ENCODE measurements around the gene ANTXR2. TPM values are rescaled to one million over a fixed set of nuclear protein-coding genes. Genes with fewer than 3 reads are reported as not detected.
A peak's percentile ranks its signal among the peaks of the same experiment; 100 is the strongest.
"Not testable (repeated sequence)": the region's sequence is repeated elsewhere in the genome, so short reads cannot be mapped to it uniquely, and the experiment has no call there.

ANTXR2 gene
- total RNA-seq, 8 experiments from 2014 or later = 10.5 to 72.6 (median 39.5) TPM

DNA sequence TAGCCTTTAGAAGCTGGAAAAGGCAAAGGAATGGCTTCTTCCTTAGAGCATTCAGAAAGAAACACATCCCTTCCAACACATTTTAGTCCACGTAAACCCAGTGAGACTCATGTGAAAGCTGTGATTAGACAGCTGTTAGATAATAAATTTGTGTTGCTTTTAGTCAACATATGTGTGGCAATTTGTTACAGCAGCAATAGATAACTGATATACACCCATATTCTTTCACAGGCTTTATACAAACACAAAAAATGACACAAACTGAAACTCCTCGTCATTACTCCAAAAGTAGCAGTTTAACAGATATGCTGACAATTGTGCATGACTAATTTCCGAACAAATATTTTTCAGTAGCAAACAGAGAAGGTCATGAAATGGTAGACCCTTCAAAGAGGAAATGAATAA, 65.3 kb downstream of the ANTXR2 start:
- no peak for ATAC-seq (replicated peaks in 6 of 8)

DNA sequence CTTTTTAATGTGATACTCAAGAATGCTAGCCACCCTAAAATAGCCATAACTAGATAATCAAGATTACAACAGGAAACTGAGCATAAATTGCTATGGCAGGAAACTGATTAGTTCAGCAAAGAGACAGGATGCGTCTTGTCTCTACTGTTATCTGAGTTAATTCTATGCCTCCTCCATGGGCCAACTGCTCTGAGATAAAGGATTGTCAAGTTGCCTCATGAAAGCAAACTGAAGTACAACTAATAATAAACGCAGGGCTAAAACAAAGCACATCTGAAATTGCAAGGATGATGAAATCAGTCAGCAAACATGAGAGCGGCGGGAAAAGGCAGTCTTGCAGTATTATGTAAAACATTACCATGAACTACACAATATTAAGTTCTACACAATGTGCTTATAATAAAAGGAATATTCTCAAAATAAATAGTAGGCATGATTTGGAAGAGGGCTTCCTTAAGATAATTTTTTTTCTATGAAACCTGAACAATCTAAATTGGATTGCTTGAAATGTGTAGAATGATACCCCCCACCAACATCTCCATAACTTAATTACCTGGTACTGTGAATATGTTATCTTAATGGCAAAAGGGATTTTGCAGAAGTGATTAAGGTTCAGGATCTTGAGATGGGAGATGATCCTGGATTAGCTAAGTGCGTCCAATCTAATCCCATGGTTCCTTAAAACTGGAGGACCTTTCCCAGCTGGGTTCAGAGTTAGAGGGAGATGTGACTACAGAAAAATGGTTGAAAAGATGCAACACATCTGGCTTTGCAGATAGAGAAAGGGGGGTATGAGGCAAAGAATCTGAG, 65.9 kb downstream of the ANTXR2 start:
- ATAC-seq (replicated peaks in 6 of 8) = peak in 5 of 8 experiments; percentile 27 to 87 (median 65)
- WGBS, 10 experiments = 55 to 98% (median 78%) methylated on average over 1 to 5 of the region's 5 CpGs; no CpG with 5 or more reads in 1 of the 10 experiments

More for the DNA sequence above, 65.3 kb downstream of the ANTXR2 start:
- H3K4me3 ChIP-seq = no peak overlapping the region
- H3K27ac ChIP-seq = no peak overlapping the region
- peaks cover 3 to 9% of the 10 kb centered on the region in 2 donors for H3K4me1 ChIP-seq (replicated peaks in 1 of 2)
- 74 to 100% (median 96%) methylated on average over 1 to 3 of the region's 3 CpGs for WGBS, 10 experiments
- in situ Hi-C loops (cut with MboI; ENCODE audit: low pct_unique_long_range_greater_than_20kb in 2 of 9, low sequenced_read_pairs in 9 of 9, unreplicated experiment in 9 of 9) = no loop called here

DNA sequence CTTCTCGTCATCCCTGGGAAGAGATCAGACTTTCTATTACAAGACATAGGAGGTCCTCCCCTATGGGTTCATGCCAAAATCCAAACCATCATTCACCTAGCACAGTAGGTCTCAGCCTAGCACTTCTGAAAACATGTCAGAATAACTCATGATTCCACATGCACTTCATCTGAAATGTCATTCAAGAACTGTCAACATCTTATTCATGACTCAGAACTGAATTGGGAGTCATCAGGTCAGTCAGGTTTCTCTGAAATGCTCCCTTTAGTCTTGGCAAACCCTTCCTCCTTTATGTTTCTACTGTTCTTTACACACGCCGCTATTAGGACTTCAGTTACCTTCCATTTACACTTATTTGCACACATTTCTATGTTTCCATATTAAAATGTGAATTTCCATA, 67.2 kb downstream of the ANTXR2 start:
- ATAC-seq (replicated peaks in 6 of 8) = peak in 1 of 8 experiments; percentile 48
- H3K4me3 ChIP-seq = no peak overlapping the region
- peaks cover 3 to 10% of the 10 kb centered on the region in 2 donors for H3K4me1 ChIP-seq (replicated peaks in 1 of 2)
- WGBS, 10 experiments = 80 to 100% (median 93%) methylated on average over 2 to 3 of the region's 3 CpGs; no CpG with 5 or more reads in 1 of the 10 experiments
- in situ Hi-C loops (cut with MboI; ENCODE audit: low pct_unique_long_range_greater_than_20kb in 2 of 9, low sequenced_read_pairs in 9 of 9, unreplicated experiment in 9 of 9) = no loop called here
- no peak overlapping the region for H3K27ac ChIP-seq

More for the DNA sequence above, 65.9 kb downstream of the ANTXR2 start:
- in situ Hi-C loops (cut with MboI; ENCODE audit: low pct_unique_long_range_greater_than_20kb in 2 of 9, low sequenced_read_pairs in 9 of 9, unreplicated experiment in 9 of 9) = no loop called here
- peaks cover 3 to 9% of the 10 kb centered on the region in 2 donors for H3K4me1 ChIP-seq (replicated peaks in 1 of 2)
- H3K27ac ChIP-seq = peak overlapping the region in 1 of 2 donors; percentile 69
- H3K4me3 ChIP-seq = no peak overlapping the region

DNA sequence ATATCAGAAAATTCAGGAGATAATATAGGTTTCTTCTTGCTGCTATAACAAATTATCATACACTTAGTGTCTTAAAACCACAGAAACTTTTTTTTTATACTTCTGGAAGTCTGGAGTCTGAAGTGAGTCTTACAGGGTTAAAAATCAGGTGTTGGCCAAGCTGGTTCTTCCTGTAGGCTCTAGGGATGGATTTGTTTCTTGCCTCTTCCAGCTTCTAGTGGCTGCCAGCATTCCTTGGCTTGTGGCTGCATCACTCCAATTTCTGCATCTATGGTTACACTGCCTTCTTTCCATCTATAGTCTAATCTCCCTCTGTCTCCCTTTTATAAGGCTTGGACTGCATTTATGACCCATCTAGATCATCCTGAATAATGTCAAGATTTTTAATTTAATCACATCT, 68.7 kb downstream of the ANTXR2 start:
- peaks cover 3 to 14% of the 10 kb centered on the region in 2 donors for H3K4me1 ChIP-seq (replicated peaks in 1 of 2)
- in situ Hi-C loops (cut with MboI; ENCODE audit: low pct_unique_long_range_greater_than_20kb in 2 of 9, low sequenced_read_pairs in 9 of 9, unreplicated experiment in 9 of 9) = no loop called here
- H3K27ac ChIP-seq = no peak overlapping the region
- ATAC-seq (replicated peaks in 6 of 8) = no peak
- H3K4me3 ChIP-seq = no peak overlapping the region

DNA sequence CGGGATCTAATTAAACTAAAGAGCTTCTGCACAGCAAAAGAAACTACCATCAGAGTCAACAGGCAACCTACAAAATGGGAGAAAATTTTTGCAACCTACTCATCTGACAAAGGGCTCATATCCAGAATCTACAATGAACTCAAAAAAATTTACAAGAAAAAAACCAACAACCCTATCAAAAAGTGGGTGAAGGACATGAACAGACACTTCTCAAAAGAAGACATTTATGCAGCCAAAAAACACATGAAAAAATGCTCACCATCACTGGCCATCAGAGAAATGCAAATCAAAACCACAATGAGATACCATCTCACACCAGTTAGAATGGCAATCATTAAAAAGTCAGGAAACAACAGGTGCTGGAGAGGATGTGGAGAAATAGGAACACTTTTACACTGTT, 70.5 kb downstream of the ANTXR2 start:
- H3K4me3 ChIP-seq; H3K27ac ChIP-seq; in situ Hi-C loops (cut with MboI; ENCODE audit: low pct_unique_long_range_greater_than_20kb in 2 of 9, low sequenced_read_pairs in 9 of 9, unreplicated experiment in 9 of 9); ATAC-seq (replicated peaks in 6 of 8): not testable (repeated sequence)
- H3K4me1 ChIP-seq (replicated peaks in 1 of 2) = peaks cover 3 to 29% of the 10 kb centered on the region in 2 donors
- WGBS, 10 experiments = no CpG with 5 or more reads among the region's 1 CpG

DNA sequence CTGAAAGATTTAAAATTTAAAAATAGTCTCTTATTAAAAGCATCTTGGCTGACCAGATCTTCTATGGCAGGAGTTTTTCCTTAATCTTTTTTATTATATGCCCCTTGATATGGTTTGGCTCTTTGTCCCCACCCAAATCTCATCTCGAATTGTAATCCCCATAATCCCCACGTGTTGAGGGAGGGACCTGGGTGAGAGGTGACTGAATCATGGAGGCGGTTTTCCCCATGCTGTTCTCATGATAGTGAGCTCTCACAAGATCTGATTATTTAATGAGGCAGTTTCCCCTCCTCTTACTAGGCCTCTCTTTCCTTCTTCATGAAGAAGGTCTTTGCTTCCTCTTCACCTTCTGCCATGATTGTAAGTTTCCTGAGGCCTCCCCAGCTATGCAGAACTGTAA, 74.0 kb downstream of the ANTXR2 start:
- H3K27ac ChIP-seq; ATAC-seq (replicated peaks in 6 of 8); in situ Hi-C loops (cut with MboI; ENCODE audit: low pct_unique_long_range_greater_than_20kb in 2 of 9, low sequenced_read_pairs in 9 of 9, unreplicated experiment in 9 of 9); H3K4me3 ChIP-seq: not testable (repeated sequence)
- peaks cover 0 to 21% of the 10 kb centered on the region in 2 donors for H3K4me1 ChIP-seq (replicated peaks in 1 of 2)
- WGBS, 10 experiments = 62 to 92% (median 70%) methylated on average over 2 to 3 of the region's 3 CpGs; no CpG with 5 or more reads in 5 of the 10 experiments

DNA sequence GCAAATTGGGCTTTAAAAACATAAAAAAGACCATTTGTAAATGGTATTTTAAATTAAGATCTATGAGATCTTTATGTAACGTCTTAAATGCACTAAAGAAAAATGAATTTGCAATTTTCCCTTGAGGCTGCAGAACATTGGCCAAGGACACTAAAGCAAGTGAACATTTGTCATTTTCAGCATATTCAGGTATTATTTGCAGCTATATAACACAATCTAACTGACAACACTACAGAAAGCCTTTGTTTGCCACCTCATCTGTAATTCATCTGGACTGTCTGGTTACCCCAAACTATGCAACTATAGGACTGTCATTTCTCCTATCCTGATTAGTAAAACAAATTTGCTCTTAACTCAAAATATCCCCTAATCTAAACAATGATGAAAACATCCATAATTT, 74.8 kb downstream of the ANTXR2 start:
- WGBS, 10 experiments = 0 to 100% (median 80%) methylated on average over 1 of the region's 1 CpG; no CpG with 5 or more reads in 3 of the 10 experiments
- H3K27ac ChIP-seq = no peak overlapping the region
- H3K4me3 ChIP-seq = no peak overlapping the region
- in situ Hi-C loops (cut with MboI; ENCODE audit: low pct_unique_long_range_greater_than_20kb in 2 of 9, low sequenced_read_pairs in 9 of 9, unreplicated experiment in 9 of 9) = no loop called here
- peaks cover 0 to 21% of the 10 kb centered on the region in 2 donors for H3K4me1 ChIP-seq (replicated peaks in 1 of 2)
- ATAC-seq (replicated peaks in 6 of 8) = peak in 4 of 8 experiments; percentile 39 to 63 (median 52)

DNA sequence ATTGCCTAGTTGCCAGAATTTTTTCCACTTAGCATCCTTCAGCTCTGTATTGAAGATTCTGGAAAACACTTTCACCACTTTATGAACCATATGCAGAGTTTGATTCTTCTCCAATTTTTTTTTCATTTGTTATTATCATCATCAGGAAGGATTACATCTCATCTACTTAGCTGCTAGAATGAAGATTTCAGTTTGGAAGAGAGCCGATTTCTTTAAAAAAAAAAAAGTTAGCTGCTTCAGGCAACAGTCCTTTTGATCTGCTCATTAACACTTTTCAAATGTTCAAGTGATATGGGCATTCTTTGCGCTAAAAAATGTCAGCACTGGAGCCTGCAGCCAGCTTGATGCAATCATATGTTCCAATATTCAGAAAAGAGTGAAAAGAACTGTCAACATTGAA, 76.2 kb downstream of the ANTXR2 start:
- no peak overlapping the region for H3K4me3 ChIP-seq
- WGBS, 10 experiments = 0 to 100% (median 83%) methylated on average over 1 to 2 of the region's 2 CpGs
- peak in 2 of 8 experiments; percentile 53 to 71 for ATAC-seq (replicated peaks in 6 of 8)
- in situ Hi-C loops (cut with MboI; ENCODE audit: low pct_unique_long_range_greater_than_20kb in 2 of 9, low sequenced_read_pairs in 9 of 9, unreplicated experiment in 9 of 9) = no loop called here
- no peak overlapping the region for H3K27ac ChIP-seq
- peaks cover 0 to 21% of the 10 kb centered on the region in 2 donors for H3K4me1 ChIP-seq (replicated peaks in 1 of 2)

DNA sequence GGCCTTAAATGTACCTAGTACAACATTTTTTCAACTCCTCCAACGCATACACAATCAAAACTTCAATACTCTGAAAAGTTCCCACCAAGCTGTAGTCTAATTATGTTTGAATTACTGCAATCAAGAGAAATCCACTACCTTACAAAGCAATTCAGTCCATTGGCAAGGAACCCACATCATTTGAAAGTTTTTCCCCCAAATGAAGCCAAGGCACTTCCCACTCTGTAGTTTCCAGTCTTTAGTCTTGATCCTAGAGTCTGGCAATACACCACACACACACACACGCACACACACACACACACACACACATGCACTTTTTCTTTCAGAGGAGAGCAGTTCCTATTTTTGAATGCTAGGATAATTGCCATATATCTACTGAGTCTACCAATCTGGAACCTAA, 79.6 kb downstream of the ANTXR2 start:
- ATAC-seq (replicated peaks in 6 of 8) = no peak
- Histone ChIP-seq H3K27ac (no peak overlapping the region), H3K4me3 (no peak overlapping the region), H3K4me1 (replicated peaks in 1 of 2) (peaks cover 0 to 10% of the 10 kb centered on the region in 2 donors)
- in situ Hi-C loops (cut with MboI; ENCODE audit: low pct_unique_long_range_greater_than_20kb in 2 of 9, low sequenced_read_pairs in 9 of 9, unreplicated experiment in 9 of 9) = no loop called here
- WGBS, 10 experiments = 66 to 100% (median 84%) methylated on average over 1 to 2 of the region's 2 CpGs; no CpG with 5 or more reads in 2 of the 10 experiments

DNA sequence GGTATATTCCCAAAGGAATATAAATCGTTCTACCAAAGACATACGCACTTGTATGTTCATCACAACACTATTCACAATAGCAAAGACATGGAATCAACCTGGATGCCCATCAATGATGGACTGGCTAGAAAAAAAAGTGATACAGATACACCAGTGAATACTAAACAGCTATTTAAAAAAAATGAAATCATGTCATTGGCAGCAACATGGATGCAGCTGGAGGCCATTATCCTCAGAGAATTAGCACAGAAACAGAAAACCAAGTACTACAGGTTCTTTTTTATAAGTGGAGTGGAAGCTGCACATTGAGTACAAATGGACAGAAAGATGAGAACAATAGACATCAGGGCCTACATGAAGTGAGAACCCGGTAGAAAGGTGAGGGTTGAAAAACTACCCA, 81.4 kb downstream of the ANTXR2 start:
- H3K4me1 ChIP-seq (replicated peaks in 1 of 2) = no peaks in the 10 kb centered on the region
- in situ Hi-C loops (cut with MboI; ENCODE audit: low pct_unique_long_range_greater_than_20kb in 2 of 9, low sequenced_read_pairs in 9 of 9, unreplicated experiment in 9 of 9) = no loop called here
- no peak overlapping the region for H3K4me3 ChIP-seq
- H3K27ac ChIP-seq = no peak overlapping the region
- WGBS, 10 experiments = 10 to 100% (median 85%) methylated on average over 1 to 3 of the region's 3 CpGs
- no peak for ATAC-seq (replicated peaks in 6 of 8)

DNA sequence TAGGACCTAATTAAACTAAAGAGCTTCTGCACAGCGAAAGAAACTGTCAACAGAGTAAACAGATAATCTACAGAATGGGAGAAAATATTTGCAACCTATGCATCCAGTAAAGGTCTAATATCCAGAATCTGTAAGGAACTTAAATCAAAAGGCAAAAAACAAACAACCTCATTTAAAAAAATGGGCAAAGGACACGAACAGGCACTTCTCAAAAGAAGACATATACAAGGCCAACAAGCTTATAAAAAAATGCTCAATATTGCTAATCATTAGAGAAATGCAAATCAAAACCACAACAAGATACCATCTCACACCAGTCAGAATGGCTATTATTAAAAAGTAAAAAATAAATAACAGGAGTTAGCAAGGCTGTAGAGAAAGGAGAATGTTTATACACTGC, 81.9 kb downstream of the ANTXR2 start:
- in situ Hi-C loops (cut with MboI; ENCODE audit: low pct_unique_long_range_greater_than_20kb in 2 of 9, low sequenced_read_pairs in 9 of 9, unreplicated experiment in 9 of 9); ATAC-seq (replicated peaks in 6 of 8); H3K4me3 ChIP-seq; H3K4me1 ChIP-seq (replicated peaks in 1 of 2); H3K27ac ChIP-seq: not testable (repeated sequence)
- 79 to 100% (median 100%) methylated on average over 1 to 2 of the region's 2 CpGs; no CpG with 5 or more reads in 1 of the 10 experiments for WGBS, 10 experiments

DNA sequence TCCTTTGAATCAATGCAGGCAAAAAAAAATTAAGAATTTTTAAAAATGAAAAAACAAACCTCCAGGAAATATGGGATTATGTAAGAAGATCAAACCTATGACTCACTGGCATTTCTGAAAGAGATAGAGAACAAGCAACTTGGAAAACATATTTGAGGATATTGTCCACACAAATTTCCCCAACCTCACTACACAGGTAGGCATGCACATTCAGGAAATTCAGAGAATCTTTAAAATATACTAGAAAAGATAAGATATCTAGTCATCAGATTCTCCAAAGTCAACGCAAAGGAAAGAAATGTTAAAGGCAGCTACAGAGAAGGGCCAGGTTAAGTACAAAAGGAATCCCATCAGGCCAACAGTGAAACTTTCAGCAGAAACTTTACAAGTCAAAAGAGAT, 85.6 kb downstream of the ANTXR2 start:
- WGBS, 10 experiments = 80 to 100% (median 100%) methylated on average over 1 of the region's 1 CpG; no CpG with 5 or more reads in 2 of the 10 experiments
- ATAC-seq (replicated peaks in 6 of 8) = no peak
- Histone ChIP-seq H3K4me1 (replicated peaks in 1 of 2) (no peaks in the 10 kb centered on the region), H3K27ac (no peak overlapping the region), H3K4me3 (no peak overlapping the region)
- in situ Hi-C loops (cut with MboI; ENCODE audit: low pct_unique_long_range_greater_than_20kb in 2 of 9, low sequenced_read_pairs in 9 of 9, unreplicated experiment in 9 of 9) = no loop called here

DNA sequence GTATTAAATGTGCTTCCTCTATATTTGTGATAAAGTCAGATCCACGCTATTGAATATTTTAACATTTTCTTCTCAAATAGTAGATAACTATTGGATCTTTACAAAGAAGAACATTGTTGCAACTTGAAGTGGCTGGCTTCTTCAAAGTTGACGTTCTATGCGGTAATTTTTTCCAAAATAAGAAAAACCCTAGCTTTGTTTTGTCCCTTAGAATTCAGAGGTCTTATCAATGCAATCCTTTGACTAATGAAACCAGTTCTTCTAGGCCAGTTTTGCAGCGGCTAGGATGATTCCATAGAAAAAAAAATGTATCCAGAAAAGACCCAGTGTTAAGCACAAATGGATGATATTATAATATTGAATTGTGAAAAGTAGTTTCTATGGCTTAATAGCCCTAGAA, 89.6 kb downstream of the ANTXR2 start:
- in situ Hi-C loops (cut with MboI; ENCODE audit: low pct_unique_long_range_greater_than_20kb in 2 of 9, low sequenced_read_pairs in 9 of 9, unreplicated experiment in 9 of 9) = no loop called here
- ATAC-seq (replicated peaks in 6 of 8) = no peak

More for the DNA sequence above, 89.6 kb downstream of the ANTXR2 start:
- H3K4me1 ChIP-seq (replicated peaks in 1 of 2) = no peaks in the 10 kb centered on the region
- H3K27ac ChIP-seq = no peak overlapping the region
- H3K4me3 ChIP-seq = no peak overlapping the region
- 81 to 95% (median 91%) methylated on average over 3 to 4 of the region's 4 CpGs; no CpG with 5 or more reads in 1 of the 10 experiments for WGBS, 10 experiments

Measured in motor neuron (in vitro differentiated cells).